ENCODE results near the gene TPM3. TPM values are rescaled to one million over a fixed set of nuclear protein-coding genes. Genes with fewer than 3 reads are reported as not detected.

The TPM3 gene
- total RNA-seq, 1 donor from 2014 or later = 569 TPM

GRCh38 chr1:154179946-154180687 is 11.8 kb downstream of the TPM3 start:
- DNase-seq (ENCODE audit: low read depth) = no peak
- no peak overlapping the region for H3K4me3 ChIP-seq (ENCODE audit: low read depth, low read length)
- no peak for TF ChIP-seq CTCF (conservative IDR thresholded peaks at IDR 0.05; ENCODE audit: low read depth, low read length)

- DNase-seq (ENCODE audit: low read depth) = no peak
- TF ChIP-seq CTCF (conservative IDR thresholded peaks at IDR 0.05; ENCODE audit: low read depth, low read length) = no peak
- H3K4me3 ChIP-seq (ENCODE audit: low read depth, low read length) = no peak overlapping the region
Observed at GRCh38 chr1:154178911-154179811, 12.7 kb downstream of the TPM3 start.

- no peak for DNase-seq (ENCODE audit: low read depth)
- TF ChIP-seq CTCF (conservative IDR thresholded peaks at IDR 0.05; ENCODE audit: low read depth, low read length) = no peak
Observed at GRCh38 chr1:154178013-154178412, 13.9 kb downstream of the TPM3 start.

GRCh38 chr1:154176337-154176736 is 15.6 kb downstream of the TPM3 start:
- H3K4me3 ChIP-seq (ENCODE audit: low read depth, low read length) = no peak overlapping the region
- no peak for TF ChIP-seq CTCF (conservative IDR thresholded peaks at IDR 0.05; ENCODE audit: low read depth, low read length)
- peak; percentile 46 for DNase-seq (ENCODE audit: low read depth)

More at GRCh38 chr1:154178013-154178412, 13.9 kb downstream of the TPM3 start:
- H3K4me3 ChIP-seq (ENCODE audit: low read depth, low read length) = no peak overlapping the region

GRCh38 chr1:154174654-154175053 is 17.2 kb downstream of the TPM3 start:
- no peak overlapping the region for H3K4me3 ChIP-seq (ENCODE audit: low read depth, low read length)
- no peak for DNase-seq (ENCODE audit: low read depth)
- no peak for TF ChIP-seq CTCF (conservative IDR thresholded peaks at IDR 0.05; ENCODE audit: low read depth, low read length)

GRCh38 chr1:154171880-154172279 is 20.0 kb downstream of the TPM3 start:
- no peak for DNase-seq (ENCODE audit: low read depth)
- TF ChIP-seq CTCF (conservative IDR thresholded peaks at IDR 0.05; ENCODE audit: low read depth, low read length) = no peak
- no peak overlapping the region for H3K4me3 ChIP-seq (ENCODE audit: low read depth, low read length)
